Hematopoietic multipotent progenitor cell treated with erythropoietin and hydrocortisone succinate and interleukin-3 and kit ligand, for 8 days (in vitro differentiated cells): ENCODE data around the gene SYPL2.
"Not testable (repeated sequence)": the region's sequence is repeated elsewhere in the genome, so short reads cannot be mapped to it uniquely, and the experiment has no call there.

Experiments
- DNase-seq: peaks from one replicate; pipeline ENCODE4 v3.0.0-alpha.2; 2015

SYPL2 gene

DNA sequence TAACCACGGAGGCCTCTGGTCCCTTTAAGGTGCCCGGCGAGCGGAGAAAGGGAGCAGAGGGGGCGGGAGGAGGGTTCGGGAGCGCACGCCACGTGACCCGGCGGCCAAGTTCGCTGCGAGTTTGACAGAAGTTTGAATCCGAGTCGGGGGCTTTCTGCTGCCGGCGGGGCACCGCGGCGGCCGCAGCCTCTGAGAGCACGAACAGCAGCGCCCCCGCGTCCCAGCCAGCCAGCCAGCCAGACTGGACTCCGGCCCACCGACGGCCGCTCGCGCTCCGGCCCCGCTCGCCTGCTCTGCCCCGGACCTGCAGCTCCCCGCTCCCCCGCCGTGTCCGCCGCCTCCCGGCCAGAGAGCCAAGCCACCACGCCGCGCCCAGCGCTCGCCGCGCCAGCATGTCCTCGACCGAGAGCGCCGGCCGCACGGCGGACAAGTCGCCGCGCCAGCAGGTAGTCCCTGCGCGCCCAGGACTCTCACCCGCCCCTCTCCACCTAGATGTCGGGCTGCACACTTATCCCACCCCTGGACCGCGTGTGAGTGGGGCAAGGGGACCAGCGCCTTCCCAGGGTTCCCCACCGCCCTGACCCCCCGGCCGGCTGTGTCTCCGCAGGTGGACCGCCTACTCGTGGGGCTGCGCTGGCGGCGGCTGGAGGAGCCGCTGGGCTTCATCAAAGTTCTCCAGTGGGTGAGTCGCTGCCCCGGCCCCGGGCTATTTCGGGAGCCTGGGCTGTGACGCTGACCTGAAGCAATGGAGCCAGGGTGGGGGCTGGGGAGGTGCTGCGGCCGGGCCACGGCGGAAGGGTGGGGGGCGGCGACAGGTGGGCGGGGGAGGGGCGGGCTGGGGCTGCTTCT, at the start of gene SYPL2:
TSS of gene SYPL2 (plus strand) at position 95 of the 849 bp plus-strand sequence. CDS start at position 393, 298 bp downstream.
- DNase-seq = no peak

DNA sequence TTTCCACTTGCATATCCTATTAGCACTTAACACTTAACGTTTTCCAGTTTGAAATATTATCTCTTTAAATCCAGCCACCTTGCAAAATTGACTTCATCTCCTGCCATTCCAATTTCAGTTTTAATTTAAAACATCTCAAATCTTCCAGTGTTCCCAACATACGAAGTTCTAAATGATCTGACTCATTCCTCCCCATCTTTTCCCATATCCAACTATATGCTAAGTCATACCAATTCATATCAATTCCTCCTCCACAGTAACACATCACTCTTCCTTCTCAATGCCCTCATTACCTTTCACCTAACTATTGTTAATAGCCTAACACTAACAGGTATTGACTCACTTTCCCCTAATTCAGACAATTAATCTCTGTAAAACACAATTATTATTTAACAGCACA, 42.8 kb upstream of the SYPL2 start:
- DNase-seq = no peak

GRCh38 chr1:109425391-109426280, 40.7 kb upstream of the SYPL2 start:
- peak; percentile 70 for DNase-seq

DNA sequence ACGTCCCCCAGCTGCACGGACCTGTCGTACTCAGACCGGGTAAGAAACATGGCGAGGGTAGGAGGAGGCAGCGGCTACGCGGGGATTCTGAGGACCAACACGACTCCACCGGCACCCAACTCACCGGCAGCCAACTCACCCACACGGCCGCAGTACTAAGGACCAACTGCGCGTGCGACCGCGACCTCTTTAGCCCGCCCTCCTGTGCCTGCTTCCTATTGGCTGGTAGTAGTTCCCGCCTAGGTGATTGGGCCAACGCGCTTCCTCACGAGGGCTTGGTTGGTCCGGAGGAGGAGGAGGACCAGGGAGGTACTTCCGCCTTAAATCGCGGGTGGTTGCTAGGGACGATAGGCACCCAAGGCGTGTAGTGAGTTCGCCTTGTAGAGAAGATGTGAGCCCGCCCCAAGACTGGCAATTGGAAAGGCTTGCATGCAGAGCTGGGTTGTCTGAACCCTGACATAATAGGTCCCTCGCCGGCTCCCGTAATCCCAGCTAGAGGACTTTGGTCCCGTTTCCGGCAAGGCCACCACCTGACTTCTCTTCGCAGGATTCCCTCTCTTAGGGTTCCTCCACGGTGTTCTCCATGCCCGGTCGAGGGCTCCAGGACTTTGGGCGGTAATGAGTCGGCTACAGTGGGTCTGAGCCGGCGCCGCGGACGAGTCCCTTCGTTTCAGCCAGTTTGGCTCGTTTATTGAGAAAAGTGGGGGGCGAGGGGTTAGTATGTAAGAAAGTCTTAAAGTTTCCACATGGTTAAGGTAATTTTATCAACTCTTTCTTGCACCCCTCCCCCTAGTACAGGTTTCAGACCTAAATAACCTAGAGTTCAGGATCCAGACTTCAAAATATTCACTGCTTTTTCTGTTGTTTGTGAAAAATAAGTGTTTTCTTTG, 39.8 kb upstream of the SYPL2 start, which contains the start of gene PSMA5:
TSS of gene PSMA5 (minus strand) at position 168 of the 890 bp plus-strand sequence. CDS start at position 50, 118 bp downstream.
- DNase-seq = peak; percentile 100

GRCh38 chr1:109427171-109427467, 39.2 kb upstream of the SYPL2 start:
- no peak for DNase-seq

GRCh38 chr1:109432336-109432735, 34.0 kb upstream of the SYPL2 start:
- no peak for DNase-seq

DNA sequence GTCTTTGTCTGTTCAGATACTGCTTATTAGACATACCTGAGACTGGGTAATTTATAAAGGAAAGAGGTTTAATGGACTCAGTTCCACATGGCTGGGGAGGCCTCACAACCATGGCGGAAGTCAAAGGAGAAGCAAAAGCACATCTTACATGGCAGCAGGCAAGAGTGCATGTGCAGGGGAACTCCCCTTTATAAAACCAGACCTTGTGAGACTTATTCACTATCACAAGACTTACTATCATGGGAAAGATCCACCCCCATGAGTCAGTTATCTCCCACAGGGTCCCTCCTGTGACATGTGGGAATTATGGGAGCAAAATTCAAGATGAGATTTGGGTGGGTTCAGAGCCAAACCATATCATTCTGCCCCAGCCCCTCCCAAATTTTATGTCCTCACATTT, 33.0 kb upstream of the SYPL2 start:
- DNase-seq = peak; percentile 7

GRCh38 chr1:109434484-109434883, 31.9 kb upstream of the SYPL2 start:
- DNase-seq = no peak

- DNase-seq = no peak
Measured at GRCh38 chr1:109438798-109439297, 27.5 kb upstream of the SYPL2 start.

DNA sequence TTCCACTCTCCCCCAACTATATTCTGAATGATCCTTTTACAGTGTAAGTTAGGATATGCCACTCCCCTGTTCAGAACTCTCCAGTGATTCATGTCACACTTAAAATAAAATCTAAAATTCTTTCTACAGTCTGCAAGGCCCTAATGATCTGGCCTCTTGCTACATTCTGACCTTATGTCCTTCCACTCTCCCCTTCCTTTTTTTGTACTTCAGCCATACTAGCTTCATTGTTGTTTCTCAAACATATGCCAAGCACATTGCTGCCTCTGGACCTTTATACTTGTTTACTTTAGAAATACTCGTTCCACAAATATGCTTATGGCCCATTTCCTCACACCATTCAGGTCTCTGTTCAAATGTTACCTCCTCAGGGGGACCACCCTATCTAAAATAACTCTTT, 25.3 kb upstream of the SYPL2 start:
- no peak for DNase-seq

DNA sequence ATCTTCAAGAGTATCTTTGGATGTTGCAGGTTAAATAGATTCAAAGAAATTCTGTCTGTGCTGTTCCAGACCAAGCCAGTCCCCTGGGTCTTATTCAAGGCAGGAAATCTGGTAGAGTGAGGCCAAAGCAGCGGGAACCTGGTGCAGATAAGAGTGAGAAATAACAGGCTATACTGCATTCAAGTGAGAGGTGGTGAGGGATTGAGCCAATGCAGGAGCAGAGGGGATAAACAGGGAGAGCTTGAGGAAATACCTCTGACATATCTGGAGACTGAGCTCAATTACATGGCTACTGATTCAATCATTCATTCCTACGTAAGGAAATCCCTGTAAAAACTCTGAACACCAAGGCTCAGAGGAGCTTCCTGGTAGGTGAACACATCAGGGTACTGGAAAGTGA, 22.9 kb upstream of the SYPL2 start:
- no peak for DNase-seq

GRCh38 chr1:109444346-109444745, 22.0 kb upstream of the SYPL2 start:
- no peak for DNase-seq

- DNase-seq = not testable (repeated sequence)
Measured at GRCh38 chr1:109445949-109446695, 20.2 kb upstream of the SYPL2 start.

DNA sequence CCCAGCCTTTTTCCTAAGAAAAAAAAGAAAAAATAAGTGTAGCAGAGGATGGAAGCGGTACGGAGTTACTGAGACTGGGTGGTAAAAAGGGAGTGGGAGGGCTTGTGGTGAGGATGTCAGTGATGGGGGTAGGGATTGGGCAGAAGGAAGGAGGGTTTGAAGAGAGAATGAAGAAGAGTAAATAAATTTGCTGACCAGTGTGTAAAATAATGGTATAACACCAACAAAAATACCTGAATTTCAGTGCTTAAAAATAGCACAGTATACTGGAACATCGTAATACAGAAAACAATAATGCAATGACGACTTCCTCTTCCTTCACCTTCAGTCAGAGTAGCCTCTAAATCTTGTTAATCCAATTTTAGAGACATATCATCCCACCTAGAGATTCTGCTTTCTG, 18.8 kb upstream of the SYPL2 start:
- DNase-seq = no peak

- DNase-seq = no peak
Measured at GRCh38 chr1:109454497-109455133, 11.7 kb upstream of the SYPL2 start.

- DNase-seq = no peak
Measured at GRCh38 chr1:109457819-109458218, 8.5 kb upstream of the SYPL2 start.

- DNase-seq = no peak
Measured at GRCh38 chr1:109466125-109466451, 258 bp upstream of the SYPL2 start.

DNA sequence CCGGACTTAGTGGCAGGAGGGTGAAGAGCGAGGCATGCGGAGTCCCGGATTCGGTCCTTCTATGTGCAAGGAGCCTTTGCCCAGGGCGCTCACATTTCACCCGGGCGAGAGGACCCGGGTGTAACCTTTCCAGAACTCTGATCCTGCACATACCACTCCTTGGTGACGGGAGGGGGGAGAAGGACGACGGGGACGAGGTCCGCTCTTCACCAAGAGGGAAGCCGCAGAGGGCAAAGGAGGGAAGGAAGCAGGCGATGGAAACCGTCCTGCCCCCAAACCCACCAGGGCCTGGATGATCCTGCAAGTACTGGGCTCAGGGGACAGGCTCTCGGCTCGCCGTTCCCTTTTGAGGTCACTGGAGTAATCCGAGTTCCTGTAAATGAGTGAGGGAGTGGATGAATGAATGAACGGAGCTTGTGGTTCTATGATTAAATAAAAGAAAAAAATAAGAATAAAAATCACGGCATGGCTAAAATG, 993 bp downstream of the SYPL2 start:
- DNase-seq = no peak

DNA sequence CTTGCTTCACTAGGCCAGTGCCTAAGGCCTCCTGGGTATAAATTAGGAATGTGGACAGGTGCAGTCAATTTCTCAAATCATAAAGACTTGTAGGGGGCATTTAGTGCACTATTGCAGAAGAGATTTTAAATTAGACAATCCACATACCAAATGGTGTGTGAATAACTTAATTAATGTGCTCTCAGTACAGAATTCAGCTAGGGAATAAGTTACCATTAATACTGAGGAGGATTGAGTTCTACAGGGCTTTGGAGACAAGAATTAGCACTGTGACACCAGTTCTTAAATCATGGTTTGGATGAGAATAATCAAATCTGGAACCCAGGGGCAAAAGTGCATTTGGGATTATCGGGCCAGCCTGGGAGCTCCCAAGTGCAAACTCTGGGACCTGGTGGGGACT, 1.7 kb downstream of the SYPL2 start:
- no peak for DNase-seq

- DNase-seq = no peak
Measured at GRCh38 chr1:109468903-109469302, 2.6 kb downstream of the SYPL2 start.

DNA sequence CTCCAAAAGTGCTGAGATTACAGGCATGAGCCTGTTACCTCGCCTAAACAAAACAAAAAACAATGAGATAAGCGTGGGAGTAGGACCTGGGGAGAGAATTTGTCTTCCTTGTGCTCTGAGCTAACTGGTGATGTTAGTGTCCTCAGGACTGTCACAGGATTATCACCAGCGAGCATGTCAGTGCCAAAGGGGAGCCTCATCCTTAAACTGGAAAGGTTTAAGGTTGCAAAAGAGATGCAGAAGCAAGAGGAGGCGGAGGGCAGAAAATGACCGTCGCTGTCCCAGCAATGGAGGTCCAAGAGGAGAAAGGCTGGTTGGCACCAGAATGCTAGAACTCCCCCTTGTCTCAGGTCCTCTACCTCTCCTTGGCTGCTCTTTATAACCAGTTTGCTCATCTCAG, 3.9 kb downstream of the SYPL2 start:
- DNase-seq = no peak
